RPMI7951 (cell line): Measurements from ENCODE around the gene GNAI2. TPM values are rescaled to one million over a fixed set of nuclear protein-coding genes. Genes with fewer than 3 reads are reported as not detected.
A peak's percentile ranks its signal among the peaks of the same experiment; 100 is the strongest.

ENCODE experiments used
- DNase-seq: peaks from one replicate; pipeline ENCODE4 v3.0.0-alpha.2; 2012; ENCODE audit warnings: low read depth
- total RNA-seq: library from RNA; depleted of rRNA; stranded (reverse); fragments of >200 nt; shearing (Covaris generic); gene quantifications from 2 replicates; pipeline ENCODE4 v1.2.3, GENCODE V29; 2014; rRNA removed

The GNAI2 gene
- 302 and 305 TPM in 2 replicates for total RNA-seq

GRCh38 chr3:50235716-50236483 lies at the start of gene GNAI2:
Gene GNAI2 (plus strand): TSS chr3:50236204. CDS start chr3:50236336, 132 bp downstream.
- DNase-seq = peak; percentile 99

GRCh38 chr3:50187750-50188149 lies 48.3 kb upstream of the GNAI2 start:
- DNase-seq = no peak

- DNase-seq = peak; percentile 75
Observed at GRCh38 chr3:50189274-50189673, 46.7 kb upstream of the GNAI2 start.

GRCh38 chr3:50189989-50190388 lies 46.0 kb upstream of the GNAI2 start:
- no peak for DNase-seq

- no peak for DNase-seq
Observed at GRCh38 chr3:50190936-50191660, 44.9 kb upstream of the GNAI2 start, which contains the start of gene GNAT1. Gene GNAT1 (plus strand): TSS chr3:50191610. CDS start chr3:50191726, 116 bp downstream.

GRCh38 chr3:50192124-50192523 lies 43.9 kb upstream of the GNAI2 start:
- no peak for DNase-seq

GRCh38 chr3:50192689-50193141 lies 43.3 kb upstream of the GNAI2 start:
- DNase-seq = peak; percentile 43

GRCh38 chr3:50193286-50193685 lies 42.7 kb upstream of the GNAI2 start:
- DNase-seq = no peak

GRCh38 chr3:50193746-50194127 lies 42.3 kb upstream of the GNAI2 start:
- DNase-seq = no peak

- peak; percentile 46 for DNase-seq
Observed at GRCh38 chr3:50194128-50194902, 41.7 kb upstream of the GNAI2 start.

- no peak for DNase-seq
Observed at GRCh38 chr3:50194903-50195500, 41.0 kb upstream of the GNAI2 start.

GRCh38 chr3:50195501-50196252 lies 40.3 kb upstream of the GNAI2 start:
- DNase-seq = no peak

GRCh38 chr3:50196253-50196801 lies 39.7 kb upstream of the GNAI2 start:
- no peak for DNase-seq

GRCh38 chr3:50201573-50202315 lies 34.3 kb upstream of the GNAI2 start:
- no peak for DNase-seq

GRCh38 chr3:50202353-50203112 lies 33.5 kb upstream of the GNAI2 start:
- no peak for DNase-seq

GRCh38 chr3:50203113-50203808 lies 32.7 kb upstream of the GNAI2 start:
- DNase-seq = no peak

GRCh38 chr3:50203809-50204803 lies 31.9 kb upstream of the GNAI2 start:
- DNase-seq = no peak
